SK-N-SH (cell line): Measurements from ENCODE around the gene ZNF239.

Source experiments
- CHD2 ChIP-seq: fragments of 150-350 bp; IDR thresholded peaks from 2 replicates; pipeline ENCODE4 v1.6.1; 2018; ENCODE audit warnings: low read length; ENCODE audit not compliant: partially characterized antibody
- CTCF ChIP-seq: fragments of 200-600 bp; sonication (generic); IDR thresholded peaks from 2 replicates; pipeline ENCODE4 v1.6.1; 2017; ENCODE audit warnings: antibody characterized with exemption, mild to moderate bottlenecking, moderate library complexity
- EP300 ChIP-seq, 2 experiments: IDR thresholded peaks; 2 replicates each; pipeline versions ENCODE4 v1.4.0 to v1.6.1; 2012; ENCODE audit warnings: borderline replicate concordance in 1 of 2, low read depth in 1 of 2, low read length in 1 of 2
- FOXM1 ChIP-seq: IDR thresholded peaks from 2 replicates; pipeline ENCODE4 v1.4.0; 2012; ENCODE audit warnings: low read depth, mild to moderate bottlenecking
- GABPA ChIP-seq: IDR thresholded peaks from 2 replicates; pipeline ENCODE4 v1.4.0; 2012; ENCODE audit warnings: low read depth, mild to moderate bottlenecking
- GATA2 ChIP-seq: sonication (generic); formaldehyde crosslinking; IDR thresholded peaks from 2 replicates; pipeline ENCODE4 v1.5.0; 2020; ENCODE audit warnings: mild to moderate bottlenecking, missing genetic modification reagents
- JUND ChIP-seq: IDR thresholded peaks from 2 replicates; pipeline ENCODE4 v1.4.0; 2012
- NFIC ChIP-seq: IDR thresholded peaks from 2 replicates; pipeline ENCODE4 v1.4.0; 2012; ENCODE audit warnings: borderline replicate concordance
- RAD21 ChIP-seq: IDR thresholded peaks from 2 replicates; pipeline ENCODE4 v1.6.1; 2012; ENCODE audit warnings: mild to moderate bottlenecking, low read length
- USF1 ChIP-seq: IDR thresholded peaks from 2 replicates; pipeline ENCODE4 v1.4.0; 2012; ENCODE audit warnings: low read depth, borderline replicate concordance
- YY1 ChIP-seq: IDR thresholded peaks from 2 replicates; pipeline ENCODE4 v1.4.0; 2012; ENCODE audit warnings: low read depth, mild to moderate bottlenecking
- TF ChIP-seq, protein P1 (sequence below): IDR thresholded peaks from 2 replicates; pipeline ENCODE4 v1.6.1; 2012; ENCODE audit warnings: mild to moderate bottlenecking, low read depth, low read length, moderate library complexity

GRCh38 chr10:43585046-43585445, 10.6 kb upstream of the ZNF239 start:
- TF ChIP-seq CTCF (no peak), USF1 (no peak), EP300 (IDR thresholded peaks at IDR 0.05; ENCODE audit: borderline replicate concordance in 1 of 2, low read depth in 1 of 2, low read length in 1 of 2) (no peak), YY1 (no peak), GATA2 (CRISPR knock-in tag) (no peak), JUND (no peak), FOXM1 (no peak), GABPA (no peak), RAD21 (no peak), CHD2 (no peak), NFIC (no peak)
- TF ChIP-seq, protein P1, sequence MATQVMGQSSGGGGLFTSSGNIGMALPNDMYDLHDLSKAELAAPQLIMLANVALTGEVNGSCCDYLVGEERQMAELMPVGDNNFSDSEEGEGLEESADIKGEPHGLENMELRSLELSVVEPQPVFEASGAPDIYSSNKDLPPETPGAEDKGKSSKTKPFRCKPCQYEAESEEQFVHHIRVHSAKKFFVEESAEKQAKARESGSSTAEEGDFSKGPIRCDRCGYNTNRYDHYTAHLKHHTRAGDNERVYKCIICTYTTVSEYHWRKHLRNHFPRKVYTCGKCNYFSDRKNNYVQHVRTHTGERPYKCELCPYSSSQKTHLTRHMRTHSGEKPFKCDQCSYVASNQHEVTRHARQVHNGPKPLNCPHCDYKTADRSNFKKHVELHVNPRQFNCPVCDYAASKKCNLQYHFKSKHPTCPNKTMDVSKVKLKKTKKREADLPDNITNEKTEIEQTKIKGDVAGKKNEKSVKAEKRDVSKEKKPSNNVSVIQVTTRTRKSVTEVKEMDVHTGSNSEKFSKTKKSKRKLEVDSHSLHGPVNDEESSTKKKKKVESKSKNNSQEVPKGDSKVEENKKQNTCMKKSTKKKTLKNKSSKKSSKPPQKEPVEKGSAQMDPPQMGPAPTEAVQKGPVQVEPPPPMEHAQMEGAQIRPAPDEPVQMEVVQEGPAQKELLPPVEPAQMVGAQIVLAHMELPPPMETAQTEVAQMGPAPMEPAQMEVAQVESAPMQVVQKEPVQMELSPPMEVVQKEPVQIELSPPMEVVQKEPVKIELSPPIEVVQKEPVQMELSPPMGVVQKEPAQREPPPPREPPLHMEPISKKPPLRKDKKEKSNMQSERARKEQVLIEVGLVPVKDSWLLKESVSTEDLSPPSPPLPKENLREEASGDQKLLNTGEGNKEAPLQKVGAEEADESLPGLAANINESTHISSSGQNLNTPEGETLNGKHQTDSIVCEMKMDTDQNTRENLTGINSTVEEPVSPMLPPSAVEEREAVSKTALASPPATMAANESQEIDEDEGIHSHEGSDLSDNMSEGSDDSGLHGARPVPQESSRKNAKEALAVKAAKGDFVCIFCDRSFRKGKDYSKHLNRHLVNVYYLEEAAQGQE, result no peak
